Panc1 (cell line): Measurements from ENCODE around the gene TOX3. TPM values are rescaled to one million over a fixed set of nuclear protein-coding genes. Genes with fewer than 3 reads are reported as not detected.

ENCODE experiments used
- ATAC-seq: fragments of 200-7000 bp; cut with Tn5 transposase; 2 replicates; pipeline ENCODE4 v1.9.1; 2020; ENCODE audit warnings: mild to moderate bottlenecking, moderate library complexity
- BruUV-seq: library from RNA; stranded (reverse); fragments of 400-500 nt; replicated peaks from 2 replicates; lab custom pipeline; 2021; lab: Mats Ljungman, UMichigan
- CTCF ChIA-PET: fragments of 300-600 bp; sonication (Branson Sonifier 250); formaldehyde crosslinking; loops from one replicate; lab custom pipeline; 2022; ENCODE audit warnings: antibody characterized with exemption; lab: Charles Lee
- POLR2A ChIA-PET: fragments of 300-600 bp; sonication (Branson Sonifier 250); formaldehyde crosslinking; loops from one replicate; lab custom pipeline; 2022; ENCODE audit warnings: antibody characterized with exemption; lab: Charles Lee
- DNase-seq: peaks from one replicate; pipeline ENCODE4 v3.0.0-alpha.2; 2010; ENCODE audit warnings: low read depth, low spot score
- H3K27ac ChIP-seq: 2 replicates; pipeline ENCODE4 v1.5.1; 2011; ENCODE audit warnings: mild to moderate bottlenecking, low read length, inconsistent platforms
- H3K27me3 ChIP-seq: fragments of 200-500 bp; sonication (Bioruptor generic); 2 replicates; pipeline ENCODE4 v1.6.0; 2014; ENCODE audit warnings: low read length, inconsistent platforms; ENCODE audit not compliant: control insufficient read depth, insufficient read depth
- H3K36me3 ChIP-seq: fragments of 200-500 bp; sonication (Bioruptor generic); 2 replicates; pipeline ENCODE4 v1.5.1; 2014; ENCODE audit warnings: inconsistent platforms, mild to moderate bottlenecking, low read length, moderate library complexity; ENCODE audit not compliant: control insufficient read depth, insufficient read depth
- H3K4me1 ChIP-seq: 2 replicates; pipeline ENCODE4 v1.5.1; 2011; ENCODE audit warnings: inconsistent platforms, mild to moderate bottlenecking, low read length, moderate library complexity; ENCODE audit not compliant: control insufficient read depth, insufficient read depth
- H3K4me3 ChIP-seq, 2 experiments: 2 replicates each; pipeline ENCODE4 v1.5.1; 2011 to 2012; ENCODE audit warnings: low read depth in 2 of 2, low read length in 2 of 2, mild to moderate bottlenecking in 2 of 2, inconsistent platforms in 1 of 2, moderate library complexity in 1 of 2
- H3K9me3 ChIP-seq: fragments of 200-500 bp; sonication (Bioruptor generic); 2 replicates; pipeline ENCODE4 v1.5.1; 2014; ENCODE audit warnings: low read depth, mild to moderate bottlenecking, inconsistent platforms, low read length, moderate library complexity; ENCODE audit not compliant: control insufficient read depth, insufficient read depth
- POLR2AphosphoS5 ChIP-seq: IDR thresholded peaks from 2 replicates; pipeline ENCODE4 v1.6.1; 2012; ENCODE audit warnings: mild to moderate bottlenecking, low read depth, low read length, moderate library complexity
- REST ChIP-seq, 2 experiments: IDR thresholded peaks; 2 replicates each; pipeline ENCODE4 v1.6.1; 2011 to 2012; ENCODE audit warnings: low read depth in 2 of 2, control low read depth in 1 of 2, low read length in 1 of 2, mild to moderate bottlenecking in 1 of 2, moderate library complexity in 1 of 2; ENCODE audit not compliant: insufficient read depth in 1 of 2
- SIN3A ChIP-seq: IDR thresholded peaks from 2 replicates; pipeline ENCODE4 v1.6.1; 2012; ENCODE audit warnings: low read depth, mild to moderate bottlenecking, low read length, moderate library complexity, borderline replicate concordance; ENCODE audit not compliant: insufficient read depth
- TCF7L2 ChIP-seq: IDR thresholded peaks from 2 replicates; pipeline ENCODE4 v1.6.1; 2011; ENCODE audit warnings: mild to moderate bottlenecking, low read depth, low read length, inconsistent platforms
- in situ Hi-C: cut with HindIII; loops from 2 replicates; pipeline ENCODE4 v1.10.0; 2016; ENCODE audit warnings: low sequenced_read_pairs, low pct_unique_long_range_greater_than_20kb
- intact Hi-C: fragments of 100-400 bp; cut with micrococcal nuclease; formaldehyde crosslinking; loops from one replicate; pipeline ENCODE4 v1.10.0; 2022; ENCODE audit not compliant: unreplicated experiment
- total RNA-seq: library from RNA; stranded (reverse); gene quantifications from one replicate; pipeline ENCODE4 v1.2.1, GENCODE V29; 2021; ENCODE audit not compliant: unreplicated experiment
- TF ChIP-seq, protein P1 (sequence below): fragments of 450-650 bp; IDR thresholded peaks from 2 replicates; pipeline ENCODE4 v1.5.1; 2017; ENCODE audit warnings: mild to moderate bottlenecking

Gene TOX3
- total RNA-seq, 1 experiment from 2014 or later = 3.4 TPM

GRCh38 chr16:52470585-52470984 is 76.4 kb downstream of the TOX3 start:
- in situ Hi-C loops (no loop called here), intact Hi-C loops (no loop called here)

DNA sequence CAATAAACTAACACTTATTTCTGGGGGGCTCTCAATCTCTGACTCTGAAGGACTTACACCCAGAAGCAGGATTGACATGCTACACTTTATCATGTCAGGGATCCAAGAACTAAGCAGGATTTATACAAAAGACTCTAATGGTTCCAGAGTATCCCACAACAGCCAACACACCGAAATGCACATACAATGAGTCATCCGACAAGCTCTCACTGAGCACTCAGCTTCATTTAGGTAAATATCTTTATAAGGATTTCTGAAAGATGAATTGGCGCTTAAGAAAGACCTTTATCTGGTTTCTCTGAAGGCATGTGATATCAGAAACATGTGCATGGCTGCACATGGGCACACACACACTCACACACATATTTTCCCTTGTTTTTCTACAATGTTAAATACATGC is 77.2 kb downstream of the TOX3 start:
- ChIA-PET CTCF (no interaction called here), POLR2A (interaction anchor here (0.6 kb wide), 1 partner anchor 514 kb away, joined by 5 read pairs; no protein-coding TSS in a partner anchor)
- in situ Hi-C loops = no loop called here
- BruUV-seq = no TSS peak
- no peaks in the 10 kb centered on the region for H3K27me3 ChIP-seq
- no peaks in the 10 kb centered on the region for H3K36me3 ChIP-seq
- no peak for DNase-seq
- H3K4me3 ChIP-seq = no peak overlapping the region
- TF ChIP-seq REST (IDR thresholded peaks at IDR 0.05; ENCODE audit: insufficient read depth in 1 of 2, low read depth in 2 of 2, low read length in 1 of 2) (no peak), POLR2AphosphoS5 (no peak), TCF7L2 (no peak), SIN3A (no peak)
- TF ChIP-seq, protein P1, sequence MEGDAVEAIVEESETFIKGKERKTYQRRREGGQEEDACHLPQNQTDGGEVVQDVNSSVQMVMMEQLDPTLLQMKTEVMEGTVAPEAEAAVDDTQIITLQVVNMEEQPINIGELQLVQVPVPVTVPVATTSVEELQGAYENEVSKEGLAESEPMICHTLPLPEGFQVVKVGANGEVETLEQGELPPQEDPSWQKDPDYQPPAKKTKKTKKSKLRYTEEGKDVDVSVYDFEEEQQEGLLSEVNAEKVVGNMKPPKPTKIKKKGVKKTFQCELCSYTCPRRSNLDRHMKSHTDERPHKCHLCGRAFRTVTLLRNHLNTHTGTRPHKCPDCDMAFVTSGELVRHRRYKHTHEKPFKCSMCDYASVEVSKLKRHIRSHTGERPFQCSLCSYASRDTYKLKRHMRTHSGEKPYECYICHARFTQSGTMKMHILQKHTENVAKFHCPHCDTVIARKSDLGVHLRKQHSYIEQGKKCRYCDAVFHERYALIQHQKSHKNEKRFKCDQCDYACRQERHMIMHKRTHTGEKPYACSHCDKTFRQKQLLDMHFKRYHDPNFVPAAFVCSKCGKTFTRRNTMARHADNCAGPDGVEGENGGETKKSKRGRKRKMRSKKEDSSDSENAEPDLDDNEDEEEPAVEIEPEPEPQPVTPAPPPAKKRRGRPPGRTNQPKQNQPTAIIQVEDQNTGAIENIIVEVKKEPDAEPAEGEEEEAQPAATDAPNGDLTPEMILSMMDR = no peak
- no peak overlapping the region for H3K27ac ChIP-seq
- H3K4me1 ChIP-seq = no peaks in the 10 kb centered on the region
- no peaks in the 10 kb centered on the region for H3K9me3 ChIP-seq
- ATAC-seq = no peak
- intact Hi-C loops = no loop called here

More at GRCh38 chr16:52470585-52470984, 76.4 kb downstream of the TOX3 start:
- Histone ChIP-seq H3K36me3 (no peaks in the 10 kb centered on the region), H3K27ac (no peak overlapping the region), H3K4me1 (no peaks in the 10 kb centered on the region), H3K4me3 (no peak overlapping the region), H3K27me3 (no peaks in the 10 kb centered on the region), H3K9me3 (no peaks in the 10 kb centered on the region)
- DNase-seq = no peak
- ChIA-PET CTCF (no interaction called here), POLR2A (no interaction called here)
- no peak for TF ChIP-seq TCF7L2
- TF ChIP-seq, protein P1 = no peak
- TF ChIP-seq POLR2AphosphoS5 = no peak
- BruUV-seq = no TSS peak
- no peak for ATAC-seq
